Ovary (tissue), 9 donors: Measurements from ENCODE around the gene RHOJ. TPM values are rescaled to one million over a fixed set of nuclear protein-coding genes. Genes with fewer than 3 reads are reported as not detected.
A peak's percentile ranks its signal among the peaks of the same experiment; 100 is the strongest.

ENCODE experiments used
- DNase-seq, 5 donors: peaks; one replicate each; pipeline ENCODE4 v3.0.0-alpha.2; 2019 to 2020
- H3K27ac ChIP-seq, 2 donors: fragments of 200-600 bp; one replicate each; pipeline versions ENCODE4 v1.5.1 to v1.8.0; 2019 to 2022
- H3K27me3 ChIP-seq: fragments of 200-600 bp; one replicate; pipeline ENCODE4 v1.8.0; 2022
- H3K36me3 ChIP-seq: fragments of 200-600 bp; sonication (generic); one replicate; pipeline ENCODE4 v1.5.1; 2019
- H3K4me1 ChIP-seq: one replicate; pipeline ENCODE4 v1.8.1; 2013; ENCODE audit warnings: mild to moderate bottlenecking, moderate library complexity; ENCODE audit not compliant: insufficient read depth
- H3K4me3 ChIP-seq: fragments of 200-600 bp; sonication (generic); one replicate; pipeline ENCODE4 v1.5.1; 2017
- H3K9me3 ChIP-seq, 2 donors: fragments of 200-600 bp in 1 of 2; sonication (generic) in 1 of 2; one replicate each; pipeline versions ENCODE4 v1.5.1 to v1.8.1; 2013 to 2019; ENCODE audit warnings: mild to moderate bottlenecking in 1 of 2, moderate library complexity in 1 of 2
- CTCF ChIP-seq, 3 donors: fragments of 450-650 bp in 2 of 3; fragments of 200-600 bp in 1 of 3; IDR thresholded peaks; one replicate each; pipeline versions ENCODE4 v1.5.1 to v1.8.0; 2016 to 2022; ENCODE audit warnings: antibody characterized with exemption in 3 of 3, mild to moderate bottlenecking in 1 of 3
- EP300 ChIP-seq: sonication (generic); formaldehyde crosslinking; IDR thresholded peaks from one replicate; pipeline ENCODE4 v1.6.1; 2017; ENCODE audit warnings: antibody characterized with exemption
- POLR2A ChIP-seq: fragments of 450-650 bp; IDR thresholded peaks from one replicate; pipeline ENCODE4 v1.6.1; 2017; ENCODE audit warnings: antibody characterized with exemption, mild to moderate bottlenecking, moderate library complexity
- WGBS, 3 donors: extraction: QIAGEN DNeasy Blood & Tissue Kit in 1 of 3; methylation state at CpG; one replicate each; pipeline versions ENCODE4 v1.1.5 to v1.1.7; 2013 to 2017; 5-methylcytosine and 5-hydroxymethylcytosine counted together
- intact Hi-C, 4 donors: fragments of 100-400 bp; cut with DNase I; formaldehyde crosslinking; loops; one replicate each; pipeline versions ENCODE4 v1.11.0 to v1.15.1; 2022 to 2023
- polyA plus RNA-seq, 2 donors: library from polyadenylated mRNA; stranded (reverse); fragments of 200-250 nt in 1 of 2; fragments of 350-450 nt in 1 of 2; fragmentation: Illumina TruSeq in 1 of 2; extraction: RNeasy Lipid Tissue Mini Kit (QIAGEN cat#74804) in 1 of 2; gene quantifications; one replicate each; pipeline ENCODE4 v1.2.3, GENCODE V29; 2013 to 2014
- total RNA-seq, 7 donors: library from RNA; depleted of rRNA in 2 of 7; stranded (reverse); fragments of >200 nt in 2 of 7; fragmentation: NEBNext Ultra II Directional in 3 of 7; extraction: Animal tissue kit (Norgen Biotek cat#: 25700) in 3 of 7; gene quantifications; one replicate each; pipeline versions ENCODE4 v1.1.0 to v1.2.4, GENCODE V29; 2016 to 2023
- donor health status: DM: no; HTN: no; CAD: no; lungs with moderate emphysema.
- donor health status: DM: no; HTN: no; CAD: no.
- donor health status: Bipolar disorder and iron deficiency.
- donor health status: DM: yes; HTN: yes; CAD: no.
- donor health status: DM: no; HTN: no; CAD: no.
- donor health status: DM: yes; HTN: yes; CAD: no.

The RHOJ gene
- total and polyA plus RNA-seq, 9 donors = 4.9 to 32.9 (median 16.1) TPM

- intact Hi-C loops = no loop called here
Measured at GRCh38 chr14:63205044-63205575, 867 bp downstream of the RHOJ start.

GRCh38 chr14:63205866-63206265 lies 1.6 kb downstream of the RHOJ start:
- intact Hi-C loops = no loop called here
- H3K27ac ChIP-seq = no peak overlapping the region

More at GRCh38 chr14:63205044-63205575, 867 bp downstream of the RHOJ start:
- no peak for TF ChIP-seq EP300
- Histone ChIP-seq H3K9me3 (no peaks in the 10 kb centered on the region), H3K27me3 (no peaks in the 10 kb centered on the region), H3K27ac (peak overlapping the region; percentile 53 to 87), H3K36me3 (no peaks in the 10 kb centered on the region), H3K4me3 (peak overlapping the region; percentile 43), H3K4me1 (peaks cover 1% of the 10 kb centered on the region)
- 8 to 18% (median 9%) methylated on average over 10 of the region's 10 CpGs for WGBS, 3 donors
- no peak for DNase-seq

DNA sequence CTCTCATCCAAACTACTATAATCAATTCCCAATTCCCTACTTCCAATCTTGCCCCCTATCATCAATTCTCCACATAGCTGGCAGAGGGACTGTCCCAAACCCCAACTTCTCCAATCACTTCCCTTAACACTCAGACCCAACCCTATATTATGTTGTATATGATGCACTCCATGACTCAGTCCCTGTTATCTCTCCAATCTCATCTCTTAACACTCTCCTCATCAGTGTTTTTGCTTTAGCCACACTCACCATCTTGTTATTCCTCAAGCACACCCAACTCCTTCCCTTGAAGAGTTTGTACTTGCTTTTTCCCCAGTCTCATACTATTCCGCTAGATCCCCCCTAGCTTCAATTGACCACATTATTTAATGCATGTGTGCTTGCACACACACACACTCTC lies 4.9 kb downstream of the RHOJ start:
- WGBS, 3 donors = 95 to 100% (median 97%) methylated on average over 1 of the region's 1 CpG
- H3K27ac ChIP-seq = no peak overlapping the region
- H3K27me3 ChIP-seq = no peaks in the 10 kb centered on the region
- intact Hi-C loops = no loop called here
- TF ChIP-seq POLR2A (no peak), EP300 (no peak), CTCF (IDR thresholded peaks at IDR 0.05) (no peak)
- H3K4me3 ChIP-seq = no peak overlapping the region
- peaks cover 2% of the 10 kb centered on the region for H3K4me1 ChIP-seq
- H3K36me3 ChIP-seq = no peaks in the 10 kb centered on the region
- no peaks in the 10 kb centered on the region for H3K9me3 ChIP-seq
- DNase-seq = no peak

More at GRCh38 chr14:63205866-63206265, 1.6 kb downstream of the RHOJ start:
- Histone ChIP-seq H3K36me3 (no peaks in the 10 kb centered on the region), H3K4me3 (peak overlapping the region; percentile 43), H3K4me1 (peaks cover 1% of the 10 kb centered on the region), H3K27me3 (no peaks in the 10 kb centered on the region), H3K9me3 (no peaks in the 10 kb centered on the region)
- DNase-seq = no peak
- TF ChIP-seq CTCF (IDR thresholded peaks at IDR 0.05) (no peak), POLR2A (no peak), EP300 (no peak)

- Histone ChIP-seq H3K4me3 (no peak overlapping the region), H3K27me3 (no peaks in the 10 kb centered on the region), H3K36me3 (no peaks in the 10 kb centered on the region), H3K27ac (no peak overlapping the region), H3K9me3 (no peaks in the 10 kb centered on the region), H3K4me1 (peaks cover 4% of the 10 kb centered on the region)
- WGBS, 3 donors = 0 to 3% (median 0%) methylated on average over 1 of the region's 1 CpG
- no peak for TF ChIP-seq EP300
- TF ChIP-seq CTCF (IDR thresholded peaks at IDR 0.05) = no peak
- TF ChIP-seq POLR2A = no peak
- DNase-seq = no peak
- intact Hi-C loops = no loop called here
Measured at GRCh38 chr14:63210812-63211211, 6.6 kb downstream of the RHOJ start.

- Histone ChIP-seq H3K27me3 (no peaks in the 10 kb centered on the region), H3K4me3 (no peak overlapping the region), H3K9me3 (no peaks in the 10 kb centered on the region), H3K27ac (no peak overlapping the region), H3K4me1 (peaks cover 4% of the 10 kb centered on the region), H3K36me3 (no peaks in the 10 kb centered on the region)
- no peak for TF ChIP-seq EP300
- no peak for TF ChIP-seq CTCF (IDR thresholded peaks at IDR 0.05)
- no peak for TF ChIP-seq POLR2A
- 88 to 91% (median 90%) methylated on average over 2 of the region's 2 CpGs for WGBS, 3 donors
- intact Hi-C loops = no loop called here
- DNase-seq = no peak
Measured at GRCh38 chr14:63212209-63212608, 8.0 kb downstream of the RHOJ start.
